ENCODE data around the gene PFKL.

PFKL gene

GRCh38 chr21:44344541-44345183, 44.8 kb downstream of the PFKL start:
- TF ChIP-seq CTCF (conservative IDR thresholded peaks at IDR 0.05; ENCODE audit: low read length) = no peak
- DNase-seq (ENCODE audit: low read depth) = no peak
- no peak overlapping the region for H3K4me3 ChIP-seq (ENCODE audit: low read length)

GRCh38 chr21:44345495-44345894, 45.6 kb downstream of the PFKL start:
- no peak for DNase-seq (ENCODE audit: low read depth)
- no peak for TF ChIP-seq CTCF (conservative IDR thresholded peaks at IDR 0.05; ENCODE audit: low read length)
- H3K4me3 ChIP-seq (ENCODE audit: low read length) = no peak overlapping the region

- no peak for DNase-seq (ENCODE audit: low read depth)
- no peak for TF ChIP-seq CTCF (conservative IDR thresholded peaks at IDR 0.05; ENCODE audit: low read length)
- H3K4me3 ChIP-seq (ENCODE audit: low read length) = no peak overlapping the region
Measured at GRCh38 chr21:44347911-44348451, 48.1 kb downstream of the PFKL start.

GRCh38 chr21:44348861-44349260, 49.0 kb downstream of the PFKL start:
- no peak for TF ChIP-seq CTCF (conservative IDR thresholded peaks at IDR 0.05; ENCODE audit: low read length)
- no peak overlapping the region for H3K4me3 ChIP-seq (ENCODE audit: low read length)
- DNase-seq (ENCODE audit: low read depth) = no peak

GRCh38 chr21:44349416-44349846, 49.6 kb downstream of the PFKL start:
- H3K4me3 ChIP-seq (ENCODE audit: low read length) = no peak overlapping the region
- no peak for DNase-seq (ENCODE audit: low read depth)
- TF ChIP-seq CTCF (conservative IDR thresholded peaks at IDR 0.05; ENCODE audit: low read length) = no peak

- TF ChIP-seq CTCF (conservative IDR thresholded peaks at IDR 0.05; ENCODE audit: low read length) = no peak
- DNase-seq (ENCODE audit: low read depth) = no peak
- H3K4me3 ChIP-seq (ENCODE audit: low read length) = no peak overlapping the region
Measured at GRCh38 chr21:44349847-44350772, 50.3 kb downstream of the PFKL start.

Data from AG10803 (cell line).